OCI-LY1 (cell line): ENCODE results near the gene SH2B3.

Experiments
- H2AFZ ChIP-seq: fragments of 200-600 bp; sonication (generic), shearing (Covaris generic); 2 replicates; pipeline ENCODE4 v1.6.0; 2014; ENCODE audit warnings: antibody characterized with exemption, mild to moderate bottlenecking, low read length
- H3F3A ChIP-seq: fragments of 200-600 bp; sonication (generic), shearing (Covaris generic); 2 replicates; pipeline ENCODE4 v1.6.0; 2014; ENCODE audit warnings: mild to moderate bottlenecking, antibody characterized with exemption, low read length, moderate library complexity; ENCODE audit not compliant: insufficient read depth
- H3K27ac ChIP-seq: fragments of 200-600 bp; sonication (generic); 2 replicates; pipeline ENCODE4 v1.5.1; 2014; ENCODE audit warnings: low read length, mixed run types, mild to moderate bottlenecking, low read depth; ENCODE audit not compliant: poor library complexity, severe bottlenecking
- H3K27me3 ChIP-seq: fragments of 200-600 bp; sonication (generic); 2 replicates; pipeline ENCODE4 v1.6.0; 2014; ENCODE audit warnings: antibody characterized with exemption, mild to moderate bottlenecking, low read length, moderate library complexity; ENCODE audit not compliant: insufficient read depth
- H3K36me3 ChIP-seq: fragments of 200-600 bp; sonication (generic); 2 replicates; pipeline ENCODE4 v1.6.1; 2014; ENCODE audit warnings: mild to moderate bottlenecking, antibody characterized with exemption, low read length, moderate library complexity, mixed read lengths; ENCODE audit not compliant: insufficient read depth
- H3K4me1 ChIP-seq: fragments of 200-600 bp; sonication (generic); 2 replicates; pipeline ENCODE4 v1.5.1; 2014; ENCODE audit warnings: mild to moderate bottlenecking, low read length, moderate library complexity; ENCODE audit not compliant: insufficient read depth, severe bottlenecking
- H3K4me2 ChIP-seq: fragments of 200-600 bp; sonication (generic), shearing (Covaris generic); 2 replicates; pipeline ENCODE4 v1.6.1; 2014; ENCODE audit warnings: low read length
- H3K4me3 ChIP-seq: fragments of 200-600 bp; sonication (generic); 2 replicates; pipeline ENCODE4 v1.5.1; 2014; ENCODE audit warnings: low read length, low read depth, mild to moderate bottlenecking, mixed read lengths; ENCODE audit not compliant: poor library complexity, severe bottlenecking
- H3K79me2 ChIP-seq: fragments of 200-600 bp; shearing (Covaris generic); 2 replicates; pipeline ENCODE4 v1.6.1; 2016; ENCODE audit warnings: mixed run types, low read length, mixed read lengths; ENCODE audit not compliant: insufficient read depth
- H3K9ac ChIP-seq: fragments of 200-600 bp; sonication (generic), shearing (Covaris generic); 2 replicates; pipeline ENCODE4 v1.6.1; 2014; ENCODE audit warnings: mild to moderate bottlenecking, low read length, mixed read lengths
- H3K9me2 ChIP-seq: fragments of 200-600 bp; sonication (generic), shearing (Covaris generic); 2 replicates; pipeline ENCODE4 v1.6.1; 2014; ENCODE audit warnings: low read depth, mild to moderate bottlenecking, low read length, mixed read lengths
- H3K9me3 ChIP-seq: fragments of 200-600 bp; shearing (Covaris generic); 2 replicates; pipeline ENCODE4 v1.6.1; 2014; ENCODE audit warnings: low read length, mixed read lengths
- H4K20me1 ChIP-seq: fragments of 200-600 bp; sonication (generic), shearing (Covaris generic); 2 replicates; pipeline ENCODE4 v1.6.0; 2016; ENCODE audit warnings: mild to moderate bottlenecking, low read length; ENCODE audit not compliant: insufficient read depth
- EZH2 ChIP-seq: fragments of 200-600 bp; sonication (generic), shearing (Covaris generic); IDR thresholded peaks from 2 replicates; pipeline ENCODE4 v1.8.0; 2017; ENCODE audit warnings: borderline replicate concordance, mixed run types, mild to moderate bottlenecking, antibody characterized with exemption, low read length, moderate library complexity, mixed read lengths
- TF ChIP-seq, protein P1 (sequence below): fragments of 200-600 bp; sonication (generic), shearing (Covaris generic); IDR thresholded peaks from 2 replicates; pipeline ENCODE4 v1.5.1; 2017; ENCODE audit warnings: mild to moderate bottlenecking, antibody characterized with exemption, low read length, moderate library complexity, mixed read lengths

Gene SH2B3

DNA sequence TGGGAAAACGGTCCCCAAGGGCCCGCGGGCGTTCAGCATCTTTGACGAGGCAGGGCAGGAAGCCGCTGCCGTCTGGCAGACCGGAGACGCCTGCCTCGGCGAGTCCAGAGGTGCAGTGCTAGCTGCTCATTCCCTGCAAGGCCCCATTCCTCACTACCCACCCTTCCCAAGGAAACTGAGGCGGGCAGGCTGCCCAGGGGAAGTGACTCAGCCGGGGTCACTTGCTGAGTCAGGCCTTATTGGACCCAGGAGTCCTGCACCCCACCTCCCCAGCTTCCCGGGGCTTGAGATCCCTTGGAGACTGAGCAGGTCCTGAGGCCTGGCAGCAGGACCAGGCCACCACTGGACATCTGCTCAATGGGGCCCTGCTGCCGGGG is 3.7 kb downstream of the SH2B3 start:
- H3K4me2 ChIP-seq = no peak overlapping the region
- no peak overlapping the region for H3K27ac ChIP-seq
- H3K9me3 ChIP-seq = no peaks in the 10 kb centered on the region
- no peak overlapping the region for H2AFZ ChIP-seq
- H3K27me3 ChIP-seq = no peaks in the 10 kb centered on the region
- peaks cover 20% of the 10 kb centered on the region for H3K4me1 ChIP-seq
- TF ChIP-seq EZH2 = no peak
- TF ChIP-seq, protein P1, sequence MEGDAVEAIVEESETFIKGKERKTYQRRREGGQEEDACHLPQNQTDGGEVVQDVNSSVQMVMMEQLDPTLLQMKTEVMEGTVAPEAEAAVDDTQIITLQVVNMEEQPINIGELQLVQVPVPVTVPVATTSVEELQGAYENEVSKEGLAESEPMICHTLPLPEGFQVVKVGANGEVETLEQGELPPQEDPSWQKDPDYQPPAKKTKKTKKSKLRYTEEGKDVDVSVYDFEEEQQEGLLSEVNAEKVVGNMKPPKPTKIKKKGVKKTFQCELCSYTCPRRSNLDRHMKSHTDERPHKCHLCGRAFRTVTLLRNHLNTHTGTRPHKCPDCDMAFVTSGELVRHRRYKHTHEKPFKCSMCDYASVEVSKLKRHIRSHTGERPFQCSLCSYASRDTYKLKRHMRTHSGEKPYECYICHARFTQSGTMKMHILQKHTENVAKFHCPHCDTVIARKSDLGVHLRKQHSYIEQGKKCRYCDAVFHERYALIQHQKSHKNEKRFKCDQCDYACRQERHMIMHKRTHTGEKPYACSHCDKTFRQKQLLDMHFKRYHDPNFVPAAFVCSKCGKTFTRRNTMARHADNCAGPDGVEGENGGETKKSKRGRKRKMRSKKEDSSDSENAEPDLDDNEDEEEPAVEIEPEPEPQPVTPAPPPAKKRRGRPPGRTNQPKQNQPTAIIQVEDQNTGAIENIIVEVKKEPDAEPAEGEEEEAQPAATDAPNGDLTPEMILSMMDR = no peak
- no peaks in the 10 kb centered on the region for H4K20me1 ChIP-seq
- H3K9ac ChIP-seq = no peak overlapping the region
- no peaks in the 10 kb centered on the region for H3K36me3 ChIP-seq
- H3K4me3 ChIP-seq = no peak overlapping the region
- H3K9me2 ChIP-seq = no peaks in the 10 kb centered on the region
- no peaks in the 10 kb centered on the region for H3K79me2 ChIP-seq
- no peaks in the 10 kb centered on the region for H3F3A ChIP-seq

DNA sequence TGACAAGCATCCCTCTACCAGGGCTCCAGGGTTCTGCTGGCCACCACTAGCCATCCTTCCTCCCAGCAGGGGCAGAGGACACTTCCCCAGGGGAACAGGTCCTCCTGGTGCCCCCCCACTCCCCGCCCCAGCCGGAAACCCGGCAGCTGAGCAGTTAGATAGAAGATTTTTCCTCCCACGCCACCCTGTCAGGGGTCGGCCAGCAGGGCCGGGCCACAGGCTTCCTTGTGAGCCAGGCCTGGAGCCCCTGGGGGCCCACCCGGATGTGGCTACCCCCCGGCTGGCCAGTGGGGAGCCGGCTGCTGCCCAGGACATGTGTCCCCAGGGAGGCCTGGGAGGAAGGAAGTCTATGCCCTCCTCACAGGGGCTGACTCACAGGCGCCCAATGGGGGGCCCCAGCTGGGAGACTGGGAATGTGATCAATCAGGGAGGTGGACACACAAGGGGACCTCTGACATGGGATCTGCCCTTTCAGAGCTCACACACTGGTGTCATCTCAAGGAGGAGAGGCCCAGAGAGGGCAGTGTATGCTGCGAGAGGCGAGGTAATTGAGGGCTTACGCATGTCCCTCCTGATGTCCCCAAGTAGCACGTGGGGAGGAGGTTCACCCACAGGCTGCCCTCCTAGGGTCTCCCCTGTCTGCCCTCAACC is 4.2 kb downstream of the SH2B3 start:
- Histone ChIP-seq H3K27ac (no peak overlapping the region), H3K9ac (no peak overlapping the region), H3K4me1 (peaks cover 15% of the 10 kb centered on the region)

DNA sequence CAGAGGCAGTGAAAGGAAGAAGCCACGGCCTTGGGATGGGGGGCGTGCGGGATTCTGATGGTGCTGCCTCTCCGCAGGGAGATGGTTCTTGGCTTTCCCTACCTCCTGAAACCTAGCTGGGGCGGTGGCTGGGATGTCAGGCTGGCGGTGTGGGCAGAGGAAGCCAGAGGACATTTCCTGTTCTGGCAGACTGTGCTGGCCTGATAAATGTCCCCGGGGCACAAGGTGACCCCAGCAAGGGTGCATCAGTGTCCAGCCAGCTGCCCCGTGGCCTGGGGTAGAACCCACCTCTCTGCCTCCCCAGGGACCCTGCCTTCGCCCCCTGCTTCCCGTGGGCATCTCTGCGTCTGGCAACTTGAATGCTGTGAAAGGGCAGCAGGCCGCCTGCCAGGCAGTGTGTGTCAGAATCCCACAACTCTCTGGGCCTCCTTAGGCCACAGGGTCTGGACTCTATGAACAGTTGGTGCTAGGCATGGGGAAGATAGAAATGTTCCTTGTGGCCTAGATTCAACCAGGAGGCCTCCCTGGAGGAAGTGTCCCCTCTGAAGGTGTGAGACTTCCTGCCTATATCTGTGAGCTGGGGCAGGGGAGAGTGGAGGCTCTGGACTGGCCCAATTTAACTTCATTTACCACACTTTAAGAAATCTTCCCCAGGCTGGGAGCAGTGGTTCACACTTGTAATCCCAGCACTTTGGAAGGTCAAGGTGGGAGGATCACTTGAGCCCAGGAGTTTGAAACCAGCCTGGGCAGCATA is 4.9 kb downstream of the SH2B3 start:
- Histone ChIP-seq H3K4me3 (no peak overlapping the region), H3K4me2 (no peak overlapping the region), H3K36me3 (no peaks in the 10 kb centered on the region), H3K9me3 (no peaks in the 10 kb centered on the region), H3K27me3 (no peaks in the 10 kb centered on the region), H2AFZ (no peak overlapping the region), H4K20me1 (no peaks in the 10 kb centered on the region), H3K27ac (no peak overlapping the region), H3K9ac (no peak overlapping the region), H3K4me1 (peaks cover 12% of the 10 kb centered on the region), H3F3A (no peaks in the 10 kb centered on the region), H3K79me2 (no peaks in the 10 kb centered on the region), H3K9me2 (no peaks in the 10 kb centered on the region)
- no peak for TF ChIP-seq EZH2
- TF ChIP-seq, protein P1 = no peak

More for the DNA sequence above, 4.2 kb downstream of the SH2B3 start:
- Histone ChIP-seq H3K27me3 (no peaks in the 10 kb centered on the region), H3K4me3 (no peak overlapping the region), H2AFZ (no peak overlapping the region), H3K4me2 (no peak overlapping the region), H3K79me2 (no peaks in the 10 kb centered on the region), H4K20me1 (no peaks in the 10 kb centered on the region), H3K36me3 (no peaks in the 10 kb centered on the region), H3K9me2 (no peaks in the 10 kb centered on the region), H3K9me3 (no peaks in the 10 kb centered on the region), H3F3A (no peaks in the 10 kb centered on the region)
- TF ChIP-seq, protein P1 = no peak
- no peak for TF ChIP-seq EZH2
